ENCODE measurements around the gene BCL7C. TPM values are rescaled to one million over a fixed set of nuclear protein-coding genes. Genes with fewer than 3 reads are reported as not detected.
A peak's percentile ranks its signal among the peaks of the same experiment; 100 is the strongest.

Gene BCL7C
- total RNA-seq, 1 experiment from 2014 or later, result 45.8 TPM

DNA sequence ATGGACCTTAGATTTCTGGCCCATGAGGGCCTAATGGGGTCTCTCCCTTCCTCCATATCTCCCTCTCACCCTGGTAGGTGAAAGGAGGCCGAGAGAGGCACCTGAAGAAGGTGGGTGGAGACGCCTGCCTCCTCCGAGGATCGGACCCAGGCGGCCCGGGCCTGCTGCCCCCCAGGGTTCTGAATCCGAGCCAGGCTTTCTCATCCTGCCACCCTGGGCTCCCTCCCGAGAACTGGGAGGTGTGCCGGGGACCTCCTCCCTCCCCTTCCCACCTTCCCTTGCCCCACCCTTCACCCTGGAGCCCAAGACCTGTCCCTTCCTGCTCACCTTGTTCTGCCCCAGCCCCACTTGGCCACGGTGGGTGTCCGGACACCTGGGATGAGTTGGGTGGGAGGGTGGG is 34.5 kb upstream of the BCL7C start:
- POLR2A ChIA-PET, result no interaction called here

DNA sequence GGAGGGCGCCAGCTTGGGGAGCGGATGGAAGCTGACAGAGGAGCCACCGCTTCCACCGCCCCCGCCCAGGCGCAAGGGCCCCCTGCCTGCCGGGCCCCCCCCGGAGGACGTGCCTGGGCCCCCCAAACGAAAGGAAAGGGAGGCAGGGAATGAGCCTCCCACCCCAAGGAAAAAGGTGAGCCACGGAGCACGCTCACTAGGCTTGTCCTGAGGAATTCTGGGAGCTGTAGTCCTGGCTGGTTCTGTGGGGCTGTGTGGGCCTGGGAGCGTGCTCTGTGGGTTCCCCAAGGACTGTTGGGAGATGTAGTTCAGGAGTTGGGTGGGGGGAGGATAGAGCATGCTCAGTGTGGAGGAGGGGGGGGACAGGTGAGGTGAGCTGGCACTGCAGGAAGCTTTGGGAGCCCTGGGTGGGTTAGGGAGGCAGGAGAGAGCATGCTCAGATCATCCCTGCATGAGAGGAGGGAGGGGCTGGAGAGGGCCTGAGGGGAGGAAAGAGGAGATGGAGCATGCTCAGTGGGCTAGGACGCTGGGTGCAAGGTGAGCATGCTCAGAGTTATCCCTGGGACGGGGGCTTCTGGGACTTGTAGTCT is 34.0 kb upstream of the BCL7C start:
- intact Hi-C loops (cut with micrococcal nuclease; ENCODE audit: unreplicated experiment) (no loop called here), in situ Hi-C loops (cut with HindIII; ENCODE audit: low pct_unique_long_range_greater_than_20kb, low sequenced_read_pairs) (no loop called here)
- Histone ChIP-seq H3K4me3 (ENCODE audit: low read depth in 2 of 2, low read length in 2 of 2) (no peak overlapping the region), H3K9me3 (ENCODE audit: control insufficient read depth, insufficient read depth, low read depth, low read length) (no peaks in the 10 kb centered on the region), H3K36me3 (ENCODE audit: control insufficient read depth, insufficient read depth, low read length) (no peaks in the 10 kb centered on the region), H3K27me3 (ENCODE audit: control insufficient read depth, insufficient read depth, low read length) (no peaks in the 10 kb centered on the region), H3K27ac (ENCODE audit: low read length) (no peak overlapping the region), H3K4me1 (ENCODE audit: control insufficient read depth, insufficient read depth, low read length) (peaks cover 9% of the 10 kb centered on the region)
- ATAC-seq, result peak; percentile 77
- ChIA-PET CTCF (interaction anchor here (0.8 kb wide), 1 partner anchor 117 kb away, joined by 14 read pairs; no protein-coding TSS in a partner anchor), POLR2A (no interaction called here)
- TF ChIP-seq, protein P1, sequence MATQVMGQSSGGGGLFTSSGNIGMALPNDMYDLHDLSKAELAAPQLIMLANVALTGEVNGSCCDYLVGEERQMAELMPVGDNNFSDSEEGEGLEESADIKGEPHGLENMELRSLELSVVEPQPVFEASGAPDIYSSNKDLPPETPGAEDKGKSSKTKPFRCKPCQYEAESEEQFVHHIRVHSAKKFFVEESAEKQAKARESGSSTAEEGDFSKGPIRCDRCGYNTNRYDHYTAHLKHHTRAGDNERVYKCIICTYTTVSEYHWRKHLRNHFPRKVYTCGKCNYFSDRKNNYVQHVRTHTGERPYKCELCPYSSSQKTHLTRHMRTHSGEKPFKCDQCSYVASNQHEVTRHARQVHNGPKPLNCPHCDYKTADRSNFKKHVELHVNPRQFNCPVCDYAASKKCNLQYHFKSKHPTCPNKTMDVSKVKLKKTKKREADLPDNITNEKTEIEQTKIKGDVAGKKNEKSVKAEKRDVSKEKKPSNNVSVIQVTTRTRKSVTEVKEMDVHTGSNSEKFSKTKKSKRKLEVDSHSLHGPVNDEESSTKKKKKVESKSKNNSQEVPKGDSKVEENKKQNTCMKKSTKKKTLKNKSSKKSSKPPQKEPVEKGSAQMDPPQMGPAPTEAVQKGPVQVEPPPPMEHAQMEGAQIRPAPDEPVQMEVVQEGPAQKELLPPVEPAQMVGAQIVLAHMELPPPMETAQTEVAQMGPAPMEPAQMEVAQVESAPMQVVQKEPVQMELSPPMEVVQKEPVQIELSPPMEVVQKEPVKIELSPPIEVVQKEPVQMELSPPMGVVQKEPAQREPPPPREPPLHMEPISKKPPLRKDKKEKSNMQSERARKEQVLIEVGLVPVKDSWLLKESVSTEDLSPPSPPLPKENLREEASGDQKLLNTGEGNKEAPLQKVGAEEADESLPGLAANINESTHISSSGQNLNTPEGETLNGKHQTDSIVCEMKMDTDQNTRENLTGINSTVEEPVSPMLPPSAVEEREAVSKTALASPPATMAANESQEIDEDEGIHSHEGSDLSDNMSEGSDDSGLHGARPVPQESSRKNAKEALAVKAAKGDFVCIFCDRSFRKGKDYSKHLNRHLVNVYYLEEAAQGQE (IDR thresholded peaks at IDR 0.05; ENCODE audit: insufficient read depth in 1 of 2, low read depth in 2 of 2, low read length in 1 of 2), result no peak
- TF ChIP-seq SIN3A (IDR thresholded peaks at IDR 0.05; ENCODE audit: borderline replicate concordance, insufficient read depth, low read depth, low read length) (no peak), TCF7L2 (IDR thresholded peaks at IDR 0.05; ENCODE audit: low read depth, low read length) (no peak), POLR2AphosphoS5 (IDR thresholded peaks at IDR 0.05; ENCODE audit: low read depth, low read length) (no peak)
- TF ChIP-seq, protein P2, sequence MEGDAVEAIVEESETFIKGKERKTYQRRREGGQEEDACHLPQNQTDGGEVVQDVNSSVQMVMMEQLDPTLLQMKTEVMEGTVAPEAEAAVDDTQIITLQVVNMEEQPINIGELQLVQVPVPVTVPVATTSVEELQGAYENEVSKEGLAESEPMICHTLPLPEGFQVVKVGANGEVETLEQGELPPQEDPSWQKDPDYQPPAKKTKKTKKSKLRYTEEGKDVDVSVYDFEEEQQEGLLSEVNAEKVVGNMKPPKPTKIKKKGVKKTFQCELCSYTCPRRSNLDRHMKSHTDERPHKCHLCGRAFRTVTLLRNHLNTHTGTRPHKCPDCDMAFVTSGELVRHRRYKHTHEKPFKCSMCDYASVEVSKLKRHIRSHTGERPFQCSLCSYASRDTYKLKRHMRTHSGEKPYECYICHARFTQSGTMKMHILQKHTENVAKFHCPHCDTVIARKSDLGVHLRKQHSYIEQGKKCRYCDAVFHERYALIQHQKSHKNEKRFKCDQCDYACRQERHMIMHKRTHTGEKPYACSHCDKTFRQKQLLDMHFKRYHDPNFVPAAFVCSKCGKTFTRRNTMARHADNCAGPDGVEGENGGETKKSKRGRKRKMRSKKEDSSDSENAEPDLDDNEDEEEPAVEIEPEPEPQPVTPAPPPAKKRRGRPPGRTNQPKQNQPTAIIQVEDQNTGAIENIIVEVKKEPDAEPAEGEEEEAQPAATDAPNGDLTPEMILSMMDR (IDR thresholded peaks at IDR 0.05), result no peak
- no peak for DNase-seq (ENCODE audit: low read depth, low spot score)
- no TSS peak for BruUV-seq (replicated peaks)

More for the DNA sequence above, 34.5 kb upstream of the BCL7C start:
- H3K36me3 ChIP-seq (ENCODE audit: control insufficient read depth, insufficient read depth, low read length), result no peaks in the 10 kb centered on the region
- CTCF ChIA-PET, result no interaction called here
- H3K9me3 ChIP-seq (ENCODE audit: control insufficient read depth, insufficient read depth, low read depth, low read length), result no peaks in the 10 kb centered on the region
- TF ChIP-seq POLR2AphosphoS5 (IDR thresholded peaks at IDR 0.05; ENCODE audit: low read depth, low read length) (no peak), TCF7L2 (IDR thresholded peaks at IDR 0.05; ENCODE audit: low read depth, low read length) (no peak), SIN3A (IDR thresholded peaks at IDR 0.05; ENCODE audit: borderline replicate concordance, insufficient read depth, low read depth, low read length) (no peak)
- TF ChIP-seq, protein P2 (IDR thresholded peaks at IDR 0.05), result no peak
- TF ChIP-seq, protein P1 (IDR thresholded peaks at IDR 0.05; ENCODE audit: insufficient read depth in 1 of 2, low read depth in 2 of 2, low read length in 1 of 2), result no peak
- H3K4me1 ChIP-seq (ENCODE audit: control insufficient read depth, insufficient read depth, low read length), result peaks cover 9% of the 10 kb centered on the region
- no peak for DNase-seq (ENCODE audit: low read depth, low spot score)
- ATAC-seq, result no peak
- no peak overlapping the region for H3K27ac ChIP-seq (ENCODE audit: low read length)
- intact Hi-C loops (cut with micrococcal nuclease; ENCODE audit: unreplicated experiment), result no loop called here
- H3K27me3 ChIP-seq (ENCODE audit: control insufficient read depth, insufficient read depth, low read length), result no peaks in the 10 kb centered on the region
- no peak overlapping the region for H3K4me3 ChIP-seq (ENCODE audit: low read depth in 2 of 2, low read length in 2 of 2)
- BruUV-seq (replicated peaks), result no TSS peak
- in situ Hi-C loops (cut with HindIII; ENCODE audit: low pct_unique_long_range_greater_than_20kb, low sequenced_read_pairs), result no loop called here
